BLaER1 treated with 17β-estradiol and CSF1 and Interleukin-3, amounts not matched to agents 10 nM and 100 nM (cell line): ENCODE measurements around the gene PRDM11.

ENCODE experiments used
- H3K27ac ChIP-seq, 11 experiments: shearing (Covaris generic); formaldehyde crosslinking; 2 replicates each; pipeline ENCODE4 v1.8.1; 2022
- H3K27me3 ChIP-seq, 11 experiments: shearing (Covaris generic); formaldehyde crosslinking; 2 replicates each; pipeline ENCODE4 v1.8.1; 2022
- H3K36me3 ChIP-seq, 11 experiments: shearing (Covaris generic); formaldehyde crosslinking; 2 replicates each; pipeline ENCODE4 v1.8.1; 2022
- H3K4me1 ChIP-seq, 10 experiments: shearing (Covaris generic); formaldehyde crosslinking; 2 replicates each; pipeline ENCODE4 v1.8.1; 2022
- H3K4me2 ChIP-seq, 11 experiments: shearing (Covaris generic); formaldehyde crosslinking; 2 replicates each; pipeline ENCODE4 v1.8.1; 2022
- H3K4me3 ChIP-seq, 10 experiments: shearing (Covaris generic); formaldehyde crosslinking; 2 replicates each; pipeline ENCODE4 v1.8.1; 2022
- H3K9ac ChIP-seq, 11 experiments: shearing (Covaris generic); formaldehyde crosslinking; 2 replicates each; pipeline ENCODE4 v1.8.1; 2022
- H3K9me3 ChIP-seq, 11 experiments: shearing (Covaris generic); formaldehyde crosslinking; replicated peaks in 1 of 11; 2 replicates each; pipeline ENCODE4 v1.8.1; 2022
- H4K20me1 ChIP-seq, 11 experiments: shearing (Covaris generic); formaldehyde crosslinking; 2 replicates each; pipeline ENCODE4 v1.8.1; 2022
- Cebpa-rat ChIP-seq, 11 experiments: shearing (Covaris generic); IDR thresholded peaks; 2 replicates each; pipeline ENCODE4 v1.8.1; 2022

PRDM11 gene

DNA sequence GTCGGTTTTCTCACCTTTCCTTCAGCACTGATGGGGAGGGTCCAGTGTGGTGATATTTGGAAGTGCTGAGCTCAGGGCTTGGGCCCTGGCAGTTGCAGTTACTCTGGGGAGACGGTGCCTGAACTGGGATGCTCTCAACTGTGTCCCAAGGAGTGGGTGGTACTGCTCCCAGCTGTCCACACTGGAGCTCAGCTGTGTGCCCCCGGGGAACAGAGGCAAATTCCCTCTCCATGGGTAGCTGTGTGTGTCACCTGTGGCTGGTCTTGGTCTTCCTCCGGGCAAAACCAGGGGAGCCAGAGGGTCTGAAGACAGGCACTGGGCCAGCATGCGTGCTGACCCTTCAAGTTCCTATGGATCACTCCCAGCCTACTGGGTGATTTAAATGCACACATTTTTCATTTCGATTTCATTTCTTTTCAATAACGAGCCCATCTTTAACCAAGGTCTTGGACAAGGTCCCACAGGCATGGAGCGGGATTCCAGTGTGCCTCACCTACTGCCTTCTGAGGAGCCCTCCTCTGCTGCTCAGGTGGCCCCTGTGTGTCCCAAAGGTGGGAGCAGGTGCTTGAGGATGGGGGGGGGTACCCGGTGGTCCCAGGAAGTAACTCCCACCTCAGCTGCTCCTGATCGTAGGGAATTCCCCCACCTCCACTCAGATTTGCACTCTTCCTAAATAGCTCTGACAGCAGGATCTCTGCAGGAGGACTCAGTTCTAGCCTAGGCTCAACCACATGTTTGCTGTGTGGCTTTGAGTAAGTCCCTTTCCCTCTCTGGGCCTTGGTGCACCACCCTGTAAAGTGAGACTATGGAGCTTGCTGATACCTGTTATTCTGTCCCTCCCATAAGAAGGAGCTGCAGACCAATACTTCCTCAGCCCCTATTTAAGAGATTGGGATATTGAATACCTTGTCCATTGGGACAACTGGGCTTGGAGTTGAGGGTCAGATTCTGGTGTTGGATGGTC lies 16.8 kb downstream of the PRDM11 start:
- peaks cover 0 to 100% (median 87%) of the 10 kb centered on the region in 11 experiments; a peak in 20 of 22 replicates for H4K20me1 ChIP-seq
- H3K4me2 ChIP-seq, result peak overlapping the region; percentile 79 to 95 (median 86)
- TF ChIP-seq Cebpa-rat (IDR thresholded peaks at IDR 0.05), result no peak
- H3K4me1 ChIP-seq, result peaks cover 28 to 86% (median 80%) of the 10 kb centered on the region in 10 experiments
- H3K9ac ChIP-seq, result peak overlapping the region in 5 of 11 experiments; percentile 10 to 35 (median 32); a peak in 4 of 22 replicates
- H3K27ac ChIP-seq, result peak overlapping the region in 4 of 11 experiments; percentile 1 to 31 (median 20); a peak in 4 of 22 replicates
- no peaks in the 10 kb centered on the region for H3K27me3 ChIP-seq
- H3K9me3 ChIP-seq, result no peaks in the 10 kb centered on the region
- H3K4me3 ChIP-seq, result no peak overlapping the region; a peak in 1 of 20 replicates
- H3K36me3 ChIP-seq, result no peaks in the 10 kb centered on the region

DNA sequence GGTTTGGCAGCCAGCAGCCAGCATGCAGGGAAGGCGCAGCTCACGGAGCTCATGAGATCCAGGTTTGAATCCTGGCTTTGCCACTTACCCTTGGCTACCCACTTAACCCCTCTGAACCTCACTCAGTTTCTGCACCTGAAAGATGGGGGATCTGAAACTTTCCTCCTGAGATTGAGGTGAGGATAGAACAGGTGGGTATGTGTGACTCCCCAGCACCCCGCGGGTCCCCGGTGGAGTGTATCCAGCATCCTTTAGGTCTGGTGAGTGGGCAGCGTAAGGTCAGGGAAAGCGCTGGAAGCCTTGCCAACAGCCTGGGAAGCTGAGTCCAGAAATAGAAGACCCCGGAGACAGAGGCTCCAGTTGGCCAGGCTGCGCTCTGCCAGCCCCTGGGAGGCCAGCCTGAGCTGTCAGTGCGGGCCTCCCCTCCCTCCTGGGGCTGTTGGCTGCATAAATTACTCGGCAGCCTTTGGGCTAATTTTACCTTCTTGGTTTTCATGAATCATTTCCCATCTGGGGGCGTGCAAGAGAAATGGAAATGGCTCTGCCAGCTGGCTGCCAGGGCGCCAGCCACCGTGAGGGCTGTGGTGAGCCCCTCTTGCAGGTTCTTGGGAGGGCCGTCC lies 17.6 kb downstream of the PRDM11 start:
- Histone ChIP-seq H3K27me3 (no peaks in the 10 kb centered on the region), H3K9me3 (no peaks in the 10 kb centered on the region), H3K4me1 (peaks cover 20 to 77% (median 71%) of the 10 kb centered on the region in 10 experiments), H3K36me3 (no peaks in the 10 kb centered on the region), H3K9ac (peak overlapping the region in 7 of 11 experiments; percentile 10 to 46 (median 32); a peak in 9 of 22 replicates), H3K27ac (peak overlapping the region in 4 of 11 experiments; percentile 1 to 34 (median 20); a peak in 6 of 22 replicates), H3K4me3 (peak overlapping the region in 3 of 10 experiments; percentile 4 to 38 (median 11); a peak in 3 of 20 replicates), H3K4me2 (peak overlapping the region; percentile 79 to 95 (median 86)), H4K20me1 (peaks cover 0 to 98% (median 85%) of the 10 kb centered on the region in 11 experiments; a peak in 19 of 22 replicates)
- no peak for TF ChIP-seq Cebpa-rat (IDR thresholded peaks at IDR 0.05)

DNA sequence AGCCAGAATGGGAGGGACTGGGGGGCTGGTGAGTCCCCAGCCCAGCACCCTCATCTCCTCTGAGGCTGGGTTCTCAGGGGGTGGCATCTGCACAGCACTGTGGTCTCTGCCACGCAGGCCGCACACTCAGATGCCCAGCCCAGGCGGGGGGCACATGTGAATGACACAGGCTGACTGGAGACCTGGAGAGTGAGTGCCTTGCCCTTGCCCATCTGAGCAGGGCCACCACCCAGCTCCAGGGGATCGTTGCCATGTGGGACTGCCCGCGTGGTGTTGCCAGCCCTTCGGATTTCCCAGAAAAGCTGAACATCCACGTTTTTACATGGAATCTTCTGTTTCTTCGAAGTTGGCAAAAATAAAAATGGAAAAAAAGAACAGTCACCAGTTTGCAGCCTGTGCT lies 18.9 kb downstream of the PRDM11 start:
- Histone ChIP-seq H3K9ac (no peak overlapping the region), H3K36me3 (no peaks in the 10 kb centered on the region), H4K20me1 (peaks cover 0 to 93% (median 74%) of the 10 kb centered on the region in 11 experiments; a peak in 19 of 22 replicates), H3K27me3 (no peaks in the 10 kb centered on the region), H3K9me3 (no peaks in the 10 kb centered on the region), H3K27ac (peak overlapping the region in 1 of 11 experiments; percentile 34; a peak in 1 of 22 replicates), H3K4me3 (no peak overlapping the region), H3K4me2 (peak overlapping the region in 9 of 11 experiments; percentile 79 to 95 (median 87); a peak in 18 of 22 replicates), H3K4me1 (peaks cover 18 to 64% (median 61%) of the 10 kb centered on the region in 10 experiments)
- TF ChIP-seq Cebpa-rat (IDR thresholded peaks at IDR 0.05), result no peak

DNA sequence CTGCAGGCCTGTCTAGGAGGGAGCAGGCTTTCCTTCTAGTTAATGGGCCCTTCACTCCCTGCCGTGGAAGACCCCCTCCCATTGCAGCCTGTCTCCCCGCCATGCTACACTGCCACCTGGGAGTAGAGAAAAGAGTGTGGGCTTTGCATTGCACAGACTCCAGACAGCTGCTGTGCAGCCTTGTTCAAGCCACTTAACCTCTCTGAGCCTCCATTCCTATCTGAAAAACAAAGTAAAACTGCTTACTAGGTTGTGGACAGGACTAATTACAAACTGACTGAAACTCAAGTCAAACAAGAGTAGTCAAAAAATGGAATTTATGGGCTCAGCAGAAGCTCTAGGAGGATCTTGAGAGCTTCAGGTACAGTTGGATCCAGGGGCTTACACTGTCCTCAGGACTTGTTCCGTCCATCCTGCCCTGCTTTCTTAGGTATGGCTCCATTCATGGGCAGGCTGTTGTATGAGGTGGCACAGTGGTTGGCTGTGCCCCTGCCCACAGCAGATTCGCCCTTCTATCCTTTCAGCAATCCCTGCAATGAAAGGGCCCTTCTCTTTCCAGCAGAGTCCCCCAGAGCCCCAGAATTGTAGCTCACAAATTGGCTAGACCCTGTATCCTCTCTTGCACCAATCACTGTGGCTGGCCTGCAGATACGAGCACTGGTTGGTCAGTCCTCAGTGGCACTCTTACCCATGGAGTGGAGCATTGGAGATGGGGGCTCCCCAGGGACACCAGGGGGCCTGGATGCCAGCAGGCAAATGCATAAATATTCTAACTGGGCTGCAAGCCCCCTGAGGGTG lies 19.6 kb downstream of the PRDM11 start:
- H3K9ac ChIP-seq, result no peak overlapping the region
- H3K4me1 ChIP-seq, result peaks cover 18 to 58% (median 56%) of the 10 kb centered on the region in 10 experiments
- no peaks in the 10 kb centered on the region for H3K9me3 ChIP-seq
- H3K27ac ChIP-seq, result no peak overlapping the region
- H4K20me1 ChIP-seq, result peaks cover 0 to 93% (median 69%) of the 10 kb centered on the region in 11 experiments; a peak in 19 of 22 replicates
- peak overlapping the region in 5 of 11 experiments; percentile 5 to 95 (median 30); a peak in 8 of 22 replicates for H3K4me2 ChIP-seq
- H3K4me3 ChIP-seq, result no peak overlapping the region
- no peaks in the 10 kb centered on the region for H3K27me3 ChIP-seq
- TF ChIP-seq Cebpa-rat (IDR thresholded peaks at IDR 0.05), result no peak
- no peaks in the 10 kb centered on the region for H3K36me3 ChIP-seq

GRCh38 chr11:45166604-45166897 lies 20.1 kb downstream of the PRDM11 start:
- Histone ChIP-seq H3K9me3 (no peaks in the 10 kb centered on the region), H3K4me1 (peaks cover 18 to 54% (median 50%) of the 10 kb centered on the region in 10 experiments), H4K20me1 (peaks cover 0 to 93% (median 63%) of the 10 kb centered on the region in 11 experiments; a peak in 19 of 22 replicates), H3K4me2 (peak overlapping the region in 3 of 11 experiments; percentile 5 to 30 (median 21); a peak in 4 of 22 replicates), H3K27me3 (no peaks in the 10 kb centered on the region), H3K27ac (no peak overlapping the region), H3K36me3 (no peaks in the 10 kb centered on the region), H3K4me3 (no peak overlapping the region), H3K9ac (no peak overlapping the region)
- TF ChIP-seq Cebpa-rat (IDR thresholded peaks at IDR 0.05), result no peak

GRCh38 chr11:45167283-45167682 lies 20.8 kb downstream of the PRDM11 start:
- Histone ChIP-seq H3K9me3 (no peaks in the 10 kb centered on the region), H3K27ac (no peak overlapping the region), H3K4me3 (no peak overlapping the region), H4K20me1 (peaks cover 0 to 90% (median 56%) of the 10 kb centered on the region in 11 experiments; a peak in 19 of 22 replicates), H3K27me3 (no peaks in the 10 kb centered on the region), H3K9ac (no peak overlapping the region), H3K36me3 (no peaks in the 10 kb centered on the region), H3K4me2 (no peak overlapping the region), H3K4me1 (peaks cover 18 to 49% (median 43%) of the 10 kb centered on the region in 10 experiments)
- no peak for TF ChIP-seq Cebpa-rat (IDR thresholded peaks at IDR 0.05)

GRCh38 chr11:45168366-45169130 lies 22.1 kb downstream of the PRDM11 start:
- H3K4me2 ChIP-seq, result no peak overlapping the region
- H4K20me1 ChIP-seq, result peaks cover 0 to 84% (median 44%) of the 10 kb centered on the region in 11 experiments; a peak in 18 of 22 replicates
- H3K4me3 ChIP-seq, result no peak overlapping the region
- H3K36me3 ChIP-seq, result no peaks in the 10 kb centered on the region
- no peaks in the 10 kb centered on the region for H3K27me3 ChIP-seq
- H3K9me3 ChIP-seq, result no peaks in the 10 kb centered on the region
- TF ChIP-seq Cebpa-rat (IDR thresholded peaks at IDR 0.05), result no peak
- peaks cover 14 to 36% (median 30%) of the 10 kb centered on the region in 10 experiments for H3K4me1 ChIP-seq
- no peak overlapping the region for H3K9ac ChIP-seq
- H3K27ac ChIP-seq, result no peak overlapping the region
